Urinary bladder (tissue), 4 donors: ENCODE measurements around the gene MED13. TPM values are rescaled to one million over a fixed set of nuclear protein-coding genes. Genes with fewer than 3 reads are reported as not detected.
"Not testable (repeated sequence)": the region's sequence is repeated elsewhere in the genome, so short reads cannot be mapped to it uniquely, and the experiment has no call there.

ENCODE experiments used
- DNase-seq: peaks from one replicate; pipeline ENCODE4 v3.0.0-alpha.2; 2015; ENCODE audit errors: extremely low spot score
- H3K27ac ChIP-seq: one replicate; pipeline ENCODE4 v1.5.1; 2013; ENCODE audit warnings: low read depth, mild to moderate bottlenecking, moderate library complexity
- H3K36me3 ChIP-seq: one replicate; pipeline ENCODE4 v1.6.1; 2013; ENCODE audit warnings: mild to moderate bottlenecking, moderate library complexity; ENCODE audit not compliant: insufficient read depth
- H3K4me1 ChIP-seq: one replicate; pipeline ENCODE4 v1.6.1; 2013; ENCODE audit warnings: mild to moderate bottlenecking, moderate library complexity; ENCODE audit not compliant: insufficient read depth
- H3K4me3 ChIP-seq: one replicate; pipeline ENCODE4 v1.5.1; 2013; ENCODE audit warnings: low read depth, low read length
- WGBS: extraction: QIAGEN DNeasy Blood & Tissue Kit; methylation state at CpG from one replicate; pipeline ENCODE4 v1.1.7; 2013; 5-methylcytosine and 5-hydroxymethylcytosine counted together
- polyA plus RNA-seq: library from polyadenylated mRNA; stranded (reverse); fragments of 200-250 nt; gene quantifications from one replicate; pipeline ENCODE4 v1.2.3, GENCODE V29; 2013
- total RNA-seq: library from RNA; depleted of rRNA; stranded (reverse); fragments of >200 nt; gene quantifications from one replicate; pipeline ENCODE4 v1.2.3, GENCODE V29; 2014
- donor health status: healthy with polysubstance abuse.
- donor health status: healthy.

Gene MED13
- total and polyA plus RNA-seq, 2 donors, result 12.1 to 113 TPM

GRCh38 chr17:61926826-61927207 lies 138.3 kb downstream of the MED13 start:
- Histone ChIP-seq H3K4me3 (peak overlapping the region; percentile 64), H3K27ac (peak overlapping the region; percentile 30), H3K4me1 (no peaks in the 10 kb centered on the region), H3K36me3 (peaks cover 2% of the 10 kb centered on the region)
- peak; percentile 6 for DNase-seq
- WGBS, result 7% methylated on average over 4 of the region's 4 CpGs

GRCh38 chr17:61915162-61915561 lies 149.9 kb downstream of the MED13 start:
- WGBS, result 95% methylated on average over 15 of the region's 15 CpGs
- DNase-seq, H3K27ac ChIP-seq, H3K4me3 ChIP-seq, H3K36me3 ChIP-seq, H3K4me1 ChIP-seq: not testable (repeated sequence)

- 93% methylated on average over 7 of the region's 7 CpGs for WGBS
- Histone ChIP-seq H3K4me1 (no peaks in the 10 kb centered on the region), H3K4me3 (no peak overlapping the region), H3K36me3 (peaks cover 3% of the 10 kb centered on the region), H3K27ac (no peak overlapping the region)
- no peak for DNase-seq
Measured at GRCh38 chr17:61908292-61909037, 156.6 kb downstream of the MED13 start.

- Histone ChIP-seq H3K4me3 (no peak overlapping the region), H3K27ac (no peak overlapping the region), H3K36me3 (peaks cover 3% of the 10 kb centered on the region), H3K4me1 (no peaks in the 10 kb centered on the region)
- WGBS, result 94% methylated on average over 5 of the region's 5 CpGs
- DNase-seq, result no peak
Measured at GRCh38 chr17:61907361-61907760, 157.7 kb downstream of the MED13 start.

- no peak for DNase-seq
- H3K27ac ChIP-seq, result no peak overlapping the region
- H3K4me3 ChIP-seq, result no peak overlapping the region
- H3K4me1 ChIP-seq, result no peaks in the 10 kb centered on the region
- 91% methylated on average over 5 of the region's 5 CpGs for WGBS
- peaks cover 2% of the 10 kb centered on the region for H3K36me3 ChIP-seq
Measured at GRCh38 chr17:61904094-61904710, 160.9 kb downstream of the MED13 start.

- Histone ChIP-seq H3K27ac (no peak overlapping the region), H3K36me3 (peaks cover 2% of the 10 kb centered on the region), H3K4me1 (no peaks in the 10 kb centered on the region), H3K4me3 (no peak overlapping the region)
- WGBS, result 100% methylated on average over 3 of the region's 3 CpGs
- no peak for DNase-seq
Measured at GRCh38 chr17:61903251-61903650, 161.8 kb downstream of the MED13 start.

GRCh38 chr17:61897548-61898180 lies 167.4 kb downstream of the MED13 start:
- Histone ChIP-seq H3K36me3 (peaks cover 3% of the 10 kb centered on the region), H3K4me3 (no peak overlapping the region), H3K4me1 (no peaks in the 10 kb centered on the region), H3K27ac (no peak overlapping the region)
- DNase-seq, result no peak
- WGBS, result 89% methylated on average over 2 of the region's 2 CpGs

- no peak overlapping the region for H3K27ac ChIP-seq
- no peak for DNase-seq
- WGBS, result 63% methylated on average over 2 of the region's 2 CpGs
- H3K4me3 ChIP-seq, result no peak overlapping the region
- H3K36me3 ChIP-seq, result peaks cover 3% of the 10 kb centered on the region
- no peaks in the 10 kb centered on the region for H3K4me1 ChIP-seq
Measured at GRCh38 chr17:61895391-61895790, 169.7 kb downstream of the MED13 start.

GRCh38 chr17:61894310-61894709 lies 170.8 kb downstream of the MED13 start:
- H3K4me3 ChIP-seq, H3K4me1 ChIP-seq, H3K27ac ChIP-seq, DNase-seq, H3K36me3 ChIP-seq: not testable (repeated sequence)
- 90% methylated on average over 5 of the region's 5 CpGs for WGBS

Other genes starting within 250 kb of the MED13 start
- gene BRIP1, start 201.8 kb downstream of the MED13 start, total RNA-seq, result 19.0 TPM
- gene BRIP1, start 201.8 kb downstream of the MED13 start, polyA plus RNA-seq, result 0.41 TPM
- gene INTS2, start 137.3 kb downstream of the MED13 start, total RNA-seq, result 29.9 TPM
- 4.7 TPM for gene INTS2, start 137.3 kb downstream of the MED13 start, polyA plus RNA-seq